HG03097 (cell line): ENCODE data around the gene UHRF1.

Source experiments
- ATAC-seq: cut with Tn5 transposase; IDR thresholded peaks from one replicate; pipeline ENCODE4 v1.9.1; 2021; ENCODE audit not compliant: unreplicated experiment, low FRiP score

UHRF1 gene

GRCh38 chr19:4986471-4986891 lies 77.2 kb downstream of the UHRF1 start:
- no peak for ATAC-seq

- ATAC-seq, result no peak
These were observed 78.0 kb downstream of the UHRF1 start for GRCh38 chr19:4987256-4987655.

GRCh38 chr19:4987692-4988370 lies 78.5 kb downstream of the UHRF1 start:
- ATAC-seq, result no peak

GRCh38 chr19:4988770-4989251 lies 79.5 kb downstream of the UHRF1 start:
- ATAC-seq, result no peak

- no peak for ATAC-seq
These were observed 81.0 kb downstream of the UHRF1 start for GRCh38 chr19:4990306-4990705.

GRCh38 chr19:4991538-4991937 lies 82.2 kb downstream of the UHRF1 start:
- no peak for ATAC-seq

- ATAC-seq, result no peak
These were observed 82.8 kb downstream of the UHRF1 start for GRCh38 chr19:4991996-4992698.

- no peak for ATAC-seq
These were observed 84.4 kb downstream of the UHRF1 start for GRCh38 chr19:4993683-4994082.

- ATAC-seq, result no peak
These were observed 87.4 kb downstream of the UHRF1 start for GRCh38 chr19:4996701-4997100.

GRCh38 chr19:4997297-4997696 lies 88.0 kb downstream of the UHRF1 start:
- ATAC-seq, result no peak

GRCh38 chr19:5000120-5000611 lies 90.9 kb downstream of the UHRF1 start:
- ATAC-seq, result no peak

- ATAC-seq, result no peak
These were observed 92.3 kb downstream of the UHRF1 start for GRCh38 chr19:5001615-5002014.

- no peak for ATAC-seq
These were observed 92.8 kb downstream of the UHRF1 start for GRCh38 chr19:5002143-5002542.

GRCh38 chr19:5003781-5004180 lies 94.5 kb downstream of the UHRF1 start:
- ATAC-seq, result no peak

- no peak for ATAC-seq
These were observed 95.8 kb downstream of the UHRF1 start for GRCh38 chr19:5005096-5005495.

- no peak for ATAC-seq
These were observed 96.9 kb downstream of the UHRF1 start for GRCh38 chr19:5006201-5006600.

GRCh38 chr19:5006821-5007220 lies 97.5 kb downstream of the UHRF1 start:
- no peak for ATAC-seq
